NCI-H774 (cell line): Measurements from ENCODE around the gene GALNT9.

Source experiments
- DNase-seq: peaks from one replicate; lab custom pipeline; 2025; lab: John Stamatoyannopoulos, UW

GALNT9 gene

DNA sequence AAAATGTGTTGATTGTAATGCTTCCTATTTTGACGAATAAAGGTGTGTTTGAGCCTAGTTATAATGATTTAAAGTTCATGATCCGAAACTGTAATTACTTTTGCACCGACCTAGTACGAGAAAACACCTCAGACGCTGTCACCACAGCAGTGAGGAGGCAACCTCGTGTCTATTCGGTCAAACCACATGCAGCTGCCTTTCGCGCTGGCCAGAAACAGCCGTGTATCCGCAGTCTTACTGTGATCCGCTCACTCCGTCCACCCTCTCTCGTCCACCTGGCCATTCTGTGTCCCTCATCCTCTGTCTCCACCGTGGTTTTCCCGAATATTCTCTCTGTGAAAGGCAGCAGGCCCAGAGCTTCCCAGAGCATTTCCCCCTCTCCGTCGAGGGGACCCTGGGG, 118.1 kb downstream of the GALNT9 start:
- DNase-seq: no peak

- DNase-seq: no peak
Measured at GRCh38 chr12:132210223-132211055, 119.0 kb downstream of the GALNT9 start.

DNA sequence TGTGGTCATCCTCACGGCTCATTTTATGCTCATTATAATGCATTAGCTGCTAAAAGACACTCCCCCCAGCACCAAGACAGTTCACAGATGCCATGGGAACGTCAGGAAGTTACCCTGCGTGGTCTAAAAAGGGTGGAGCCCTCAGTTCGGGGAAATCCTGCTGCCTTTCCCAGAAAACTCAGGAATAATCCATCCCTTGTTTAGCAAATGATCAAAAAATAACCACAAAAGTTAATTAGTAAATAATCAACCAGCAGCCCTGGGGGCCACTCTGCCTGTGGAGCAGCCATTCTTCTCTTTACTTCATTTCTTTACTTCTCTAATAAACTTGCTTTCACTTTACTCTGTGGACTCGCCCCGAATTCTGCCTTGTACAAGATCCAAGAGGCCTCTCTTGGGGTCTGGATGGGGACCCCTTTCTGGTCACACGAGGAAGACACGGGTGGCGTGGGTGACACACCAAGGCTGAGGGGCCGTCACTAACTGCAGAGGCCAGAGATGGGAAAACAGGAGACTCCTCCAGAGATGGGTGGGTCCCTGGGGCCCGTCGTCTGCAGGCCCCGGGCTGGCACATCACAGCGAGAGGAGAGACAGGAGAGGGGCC, 119.7 kb downstream of the GALNT9 start:
- no peak for DNase-seq

DNA sequence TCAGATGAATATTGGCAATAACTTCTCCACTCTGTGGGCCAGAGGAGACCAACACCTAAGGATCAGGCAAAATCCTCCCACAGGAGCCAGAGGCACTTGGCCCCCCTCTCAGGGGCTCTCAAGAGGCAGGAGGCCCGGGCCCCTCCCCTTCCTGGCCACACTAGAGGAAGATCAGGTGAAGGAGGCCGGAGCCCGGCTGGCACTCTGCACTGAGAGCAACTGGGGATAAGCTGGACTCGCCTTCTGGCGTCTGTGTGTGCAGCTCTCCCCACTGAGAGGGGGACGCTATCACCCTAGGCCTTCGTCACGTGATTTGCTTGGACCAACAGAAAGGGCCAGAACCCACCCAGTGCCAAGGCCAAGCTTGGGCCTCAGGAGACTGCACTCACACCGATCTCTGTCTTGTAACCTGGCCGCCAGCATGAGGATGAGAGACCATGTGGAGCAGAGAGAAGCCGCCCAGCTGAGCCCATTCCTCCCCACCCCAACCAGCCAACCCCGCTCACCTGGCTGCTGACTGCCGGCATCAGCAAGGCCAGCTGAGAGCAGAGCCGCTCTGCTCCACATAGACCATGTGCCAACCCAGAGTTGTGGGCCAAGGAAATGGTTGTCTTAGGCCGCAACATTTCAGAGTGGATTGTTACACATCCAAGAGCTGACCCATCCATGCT, 121.1 kb downstream of the GALNT9 start:
- no peak for DNase-seq

DNA sequence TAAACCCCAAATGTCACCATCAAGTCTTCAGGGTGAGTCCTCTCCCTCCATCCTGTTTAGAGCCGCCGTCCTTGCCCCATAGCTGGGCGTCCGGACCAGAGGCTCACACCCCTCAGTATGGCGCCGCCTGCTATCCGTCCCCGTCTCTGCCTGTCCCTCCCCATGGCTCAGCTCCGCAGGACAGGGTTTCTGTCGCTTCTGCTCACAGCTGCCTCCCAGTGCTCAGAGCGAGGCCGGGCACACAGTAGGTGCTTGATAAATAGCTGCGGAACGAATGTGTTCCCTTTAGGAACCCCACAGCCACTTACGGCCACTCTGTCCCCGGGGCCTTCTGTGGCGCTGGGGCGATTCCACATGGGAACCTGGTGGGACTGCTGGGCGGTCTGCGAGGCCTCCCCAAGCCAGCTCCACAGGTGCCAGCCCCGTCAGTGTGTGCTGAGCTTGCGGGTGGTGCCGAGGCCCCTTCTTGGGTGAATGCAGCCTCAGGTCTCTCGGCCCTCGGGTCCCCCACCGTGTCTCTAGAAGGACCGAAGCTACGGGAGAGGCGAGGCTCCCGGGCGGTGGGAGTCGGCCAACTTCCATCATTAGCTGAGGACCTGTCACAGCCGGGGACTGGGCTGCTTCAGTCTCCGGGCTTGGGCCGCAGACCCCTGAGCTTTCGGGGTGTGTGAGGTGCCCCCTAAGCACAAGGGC, 122.2 kb downstream of the GALNT9 start:
- no peak for DNase-seq

- DNase-seq: no peak
Measured at GRCh38 chr12:132206046-132206434, 123.3 kb downstream of the GALNT9 start.

- no peak for DNase-seq
Measured at GRCh38 chr12:132205271-132206045, 123.9 kb downstream of the GALNT9 start.

DNA sequence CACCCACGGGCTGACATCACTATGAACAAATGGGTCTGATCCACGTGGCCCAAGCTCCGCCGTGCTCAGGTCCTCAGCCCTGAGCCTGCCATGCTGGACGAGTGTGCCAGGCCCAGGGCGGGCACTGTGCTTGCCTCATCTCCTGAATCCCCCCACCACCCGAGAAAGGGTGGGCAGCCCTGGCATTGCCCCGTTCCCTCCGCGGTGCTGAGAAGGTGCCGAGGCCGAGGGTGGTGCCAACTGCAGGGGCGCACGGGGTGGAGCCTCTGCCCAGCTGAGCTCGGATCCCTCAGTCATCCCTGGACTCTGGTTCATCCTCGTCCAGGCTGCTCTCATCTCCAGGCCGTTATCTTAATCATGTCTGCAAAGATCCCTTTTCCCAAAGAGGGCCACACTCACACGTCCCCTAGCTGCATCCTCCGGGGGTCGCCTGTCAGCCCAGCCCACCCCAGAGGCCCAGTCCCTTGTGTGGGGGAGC, 124.6 kb downstream of the GALNT9 start:
- no peak for DNase-seq

DNA sequence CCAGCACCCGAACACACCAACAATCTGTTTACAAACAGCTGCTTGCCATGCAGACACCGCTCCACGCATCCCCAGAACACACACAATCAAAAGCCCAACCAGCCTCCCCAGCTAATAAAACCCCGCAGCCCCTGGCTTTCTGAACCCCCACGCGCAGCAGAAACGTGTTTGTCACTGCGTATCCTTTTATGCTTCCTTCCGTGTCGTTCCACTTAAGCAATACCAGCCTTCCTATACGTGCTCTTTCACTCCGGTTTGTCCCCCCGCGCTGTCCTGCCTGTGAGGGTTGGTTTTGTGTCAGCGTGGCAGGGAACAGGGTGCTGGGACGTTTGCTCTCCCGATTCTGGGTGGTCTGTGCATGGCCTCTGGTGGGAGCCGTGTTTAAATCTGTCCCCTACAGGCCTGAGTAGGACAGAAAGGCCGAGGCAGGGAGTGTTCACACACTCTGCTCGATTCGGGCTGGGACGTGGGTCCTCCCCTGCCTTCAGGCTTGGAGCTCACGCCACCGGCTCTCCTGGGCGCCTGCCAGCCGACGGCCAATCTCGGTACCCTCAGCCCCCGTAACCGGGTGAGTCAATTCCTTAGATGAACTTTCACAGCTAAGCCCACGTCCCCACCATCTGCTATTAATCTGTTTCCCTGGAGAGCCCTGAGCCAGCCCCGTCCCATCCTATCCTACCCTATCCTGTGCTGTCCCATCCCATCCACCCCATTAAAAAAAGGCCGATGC, 125.2 kb downstream of the GALNT9 start:
- no peak for DNase-seq

- DNase-seq: no peak
Measured at GRCh38 chr12:132202929-132203721, 126.3 kb downstream of the GALNT9 start.

- no peak for DNase-seq
Measured at GRCh38 chr12:132201391-132202120, 127.8 kb downstream of the GALNT9 start.

GRCh38 chr12:132200800-132201199, 128.6 kb downstream of the GALNT9 start:
- no peak for DNase-seq

- DNase-seq: no peak
Measured at GRCh38 chr12:132199526-132200319, 129.7 kb downstream of the GALNT9 start.

- no peak for DNase-seq
Measured at GRCh38 chr12:132199101-132199500, 130.3 kb downstream of the GALNT9 start.

GRCh38 chr12:132197581-132198354, 131.6 kb downstream of the GALNT9 start:
- DNase-seq: no peak

GRCh38 chr12:132196873-132197390, 132.5 kb downstream of the GALNT9 start:
- no peak for DNase-seq
